Activated CD4-positive, alpha-beta T cell treated with anti-CD3 and anti-CD28 coated beads for 48 hours (primary cell): ENCODE results near the gene ATP6V0D1.
"Not testable (repeated sequence)": the region's sequence is repeated elsewhere in the genome, so short reads cannot be mapped to it uniquely, and the experiment has no call there.

Experiments used
- DNase-seq: peaks from one replicate; pipeline ENCODE4 v3.0.0-alpha.2; 2020

The ATP6V0D1 gene

DNA sequence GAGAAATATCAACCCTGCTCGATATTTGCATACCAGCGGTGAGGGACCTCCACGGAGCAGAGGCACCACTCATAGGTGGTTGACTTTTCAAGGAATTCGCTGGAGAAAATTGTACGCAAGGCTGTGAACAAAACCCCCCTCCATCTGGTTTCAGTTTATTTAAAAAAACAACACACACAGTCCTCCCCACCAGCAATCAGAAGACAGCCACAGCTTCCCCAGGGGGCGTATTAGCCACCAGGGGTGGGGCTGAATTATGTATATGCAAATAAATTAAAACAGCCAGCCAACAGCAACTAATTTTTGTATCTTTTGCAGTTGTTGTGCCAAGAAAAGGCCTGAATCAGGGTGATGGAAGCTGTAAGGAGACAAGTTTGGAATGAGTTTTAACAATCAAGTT is 55.9 kb downstream of the ATP6V0D1 start:
- DNase-seq: no peak

- DNase-seq: no peak
These were observed 56.7 kb downstream of the ATP6V0D1 start for GRCh38 chr16:67424261-67424615.

GRCh38 chr16:67423611-67424260 is 57.2 kb downstream of the ATP6V0D1 start:
- no peak for DNase-seq

DNA sequence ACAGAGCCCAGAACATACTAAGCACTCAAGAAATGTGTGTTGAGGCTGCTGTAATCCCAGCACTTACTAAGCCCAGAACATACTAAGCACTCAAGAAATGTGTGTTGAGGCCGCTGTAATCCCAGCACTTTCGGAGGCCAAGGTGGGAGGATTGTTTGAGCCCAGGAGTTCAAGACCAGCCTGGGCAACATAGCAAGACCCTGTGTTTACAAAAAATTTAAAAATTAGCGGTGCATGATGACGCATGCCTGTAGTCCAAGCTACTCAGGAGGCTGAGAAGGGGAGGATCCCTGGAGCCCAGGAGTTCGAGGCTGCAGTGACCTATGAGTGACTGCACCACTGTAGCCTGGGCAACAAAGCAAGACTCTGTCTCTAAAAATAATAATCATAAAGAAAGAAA is 57.9 kb downstream of the ATP6V0D1 start:
- no peak for DNase-seq

DNA sequence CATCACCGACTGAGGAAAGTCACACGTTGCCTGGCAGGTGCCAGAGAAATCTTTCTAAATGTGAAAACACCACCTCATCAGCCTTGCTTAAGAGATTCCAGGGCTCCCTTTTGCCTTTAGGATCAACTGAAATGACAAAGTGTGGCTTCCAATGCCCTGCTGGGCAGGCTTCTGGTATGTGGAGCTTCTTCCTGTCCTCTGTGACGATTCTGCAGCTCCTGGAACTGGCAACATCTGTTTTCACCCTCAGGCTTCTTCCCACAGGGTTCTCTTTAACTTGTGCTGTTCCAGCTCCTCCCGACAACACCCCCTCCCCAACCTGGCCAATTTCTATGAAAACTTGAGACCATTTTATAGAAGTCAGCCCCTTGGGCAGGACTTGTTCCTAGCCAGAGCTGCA is 59.9 kb downstream of the ATP6V0D1 start:
- no peak for DNase-seq

GRCh38 chr16:67419931-67420330 is 61.0 kb downstream of the ATP6V0D1 start:
- no peak for DNase-seq

GRCh38 chr16:67419502-67419901 is 61.5 kb downstream of the ATP6V0D1 start:
- no peak for DNase-seq

GRCh38 chr16:67417333-67418061 is 63.5 kb downstream of the ATP6V0D1 start:
- no peak for DNase-seq

- DNase-seq: peak; percentile 61
These were observed 64.8 kb downstream of the ATP6V0D1 start, which contains the start of gene ZDHHC1 for GRCh38 chr16:67415872-67416793. TSS of gene ZDHHC1 (minus strand) at chr16:67416477. CDS start at chr16:67407775, 8,702 bp downstream.

- not testable (repeated sequence) for DNase-seq
These were observed 65.5 kb downstream of the ATP6V0D1 start for GRCh38 chr16:67415421-67415820.

GRCh38 chr16:67413978-67414911 is 66.7 kb downstream of the ATP6V0D1 start:
- DNase-seq: no peak

- no peak for DNase-seq
These were observed 68.7 kb downstream of the ATP6V0D1 start for GRCh38 chr16:67412294-67412693.

DNA sequence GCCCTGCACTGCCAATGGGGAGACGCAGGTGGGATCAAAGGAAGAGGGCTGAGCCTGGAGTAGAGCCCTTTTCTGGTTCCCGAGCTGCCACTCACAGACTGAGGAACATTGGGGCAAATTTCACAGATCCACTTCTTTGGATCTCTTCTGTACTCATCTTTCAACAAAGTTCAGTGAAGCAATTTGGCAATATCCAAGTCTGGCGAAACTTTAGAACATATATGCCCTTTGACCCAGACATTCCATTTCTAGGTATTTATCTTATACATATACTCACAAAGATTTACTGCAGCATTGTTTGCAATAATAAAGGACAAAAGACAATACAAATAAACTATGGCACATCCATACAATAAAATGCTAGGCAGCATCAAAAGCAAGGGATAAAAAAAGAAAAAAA is 69.6 kb downstream of the ATP6V0D1 start:
- no peak for DNase-seq

DNA sequence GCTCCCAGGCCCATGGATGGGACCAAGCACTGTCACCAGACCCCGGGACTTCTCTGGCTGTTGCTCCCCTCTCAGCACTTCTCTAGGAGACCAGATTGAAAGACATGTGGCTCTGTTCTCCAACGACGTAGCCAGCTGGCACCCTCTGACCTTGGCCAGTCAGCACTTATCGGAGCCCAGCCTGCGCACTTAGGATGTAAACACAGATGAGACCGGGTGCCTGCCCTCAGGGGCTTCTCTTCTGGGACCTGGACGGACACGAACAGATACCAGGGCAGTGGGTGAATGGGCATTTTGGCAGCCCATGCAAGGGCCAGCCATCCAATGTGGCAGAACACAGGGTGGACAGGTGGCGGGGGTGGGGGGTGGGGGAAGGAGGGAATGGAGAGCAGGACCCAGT is 71.3 kb downstream of the ATP6V0D1 start:
- no peak for DNase-seq

DNA sequence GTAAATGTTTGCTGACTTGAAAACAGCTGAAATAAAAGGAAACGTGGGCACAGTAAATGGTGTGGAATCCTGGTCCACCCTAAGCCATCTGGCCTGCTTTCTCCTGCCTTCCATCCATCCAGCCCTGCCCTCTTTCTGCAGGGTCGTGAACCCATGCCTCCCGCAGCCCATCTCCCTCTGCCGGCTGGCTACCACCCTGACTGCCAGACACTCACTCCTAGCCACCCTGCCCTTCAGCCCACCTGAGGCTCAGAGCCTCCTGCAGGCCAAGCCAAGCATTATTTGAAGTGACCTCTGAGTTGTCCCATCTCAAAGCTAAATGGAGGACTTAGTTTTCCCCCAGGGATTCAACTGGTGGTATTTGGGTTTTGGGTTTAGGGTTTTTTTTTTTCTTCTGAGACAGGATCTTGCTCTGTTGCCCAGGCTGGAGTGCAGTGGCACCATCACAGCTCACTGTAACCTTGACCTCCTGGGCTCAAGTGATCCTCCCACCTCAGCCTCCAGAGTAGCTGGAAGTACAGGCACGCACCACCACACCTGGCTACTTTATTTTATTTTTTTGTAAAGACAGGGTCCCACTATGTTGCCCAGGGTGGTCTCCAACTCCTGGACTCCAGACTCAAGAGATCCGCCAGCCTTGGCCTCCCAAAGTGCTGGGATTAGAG is 73.0 kb downstream of the ATP6V0D1 start:
- DNase-seq: no peak

DNA sequence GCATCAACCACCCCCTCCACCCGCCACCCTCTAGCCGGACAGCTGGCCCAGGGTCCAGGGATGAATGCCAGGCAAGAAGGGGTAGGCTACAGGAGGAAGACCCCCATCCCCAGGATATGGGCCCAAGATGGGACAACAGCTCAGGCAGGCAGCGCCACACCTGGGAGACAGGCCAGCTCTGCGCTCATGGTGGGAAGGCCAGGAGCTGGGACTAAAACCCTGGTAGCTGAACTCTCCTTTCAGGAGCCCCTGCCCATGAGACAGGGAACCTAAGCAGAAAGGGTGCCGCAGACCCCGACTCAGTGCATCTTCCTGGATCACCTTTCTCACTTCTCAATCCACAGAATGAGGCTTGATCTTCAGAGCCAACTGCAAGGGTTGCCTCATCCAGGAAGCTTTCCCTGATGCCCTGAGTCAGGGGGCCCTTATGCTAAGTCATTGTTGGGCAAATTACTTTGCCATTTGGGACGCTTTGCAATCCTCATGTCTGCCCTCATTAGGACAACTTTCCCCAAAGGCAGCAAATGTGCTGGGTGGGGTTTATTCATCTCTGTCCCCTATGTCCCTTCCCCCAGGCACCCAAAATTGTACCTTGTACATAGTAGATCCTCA is 73.7 kb downstream of the ATP6V0D1 start:
- no peak for DNase-seq

DNA sequence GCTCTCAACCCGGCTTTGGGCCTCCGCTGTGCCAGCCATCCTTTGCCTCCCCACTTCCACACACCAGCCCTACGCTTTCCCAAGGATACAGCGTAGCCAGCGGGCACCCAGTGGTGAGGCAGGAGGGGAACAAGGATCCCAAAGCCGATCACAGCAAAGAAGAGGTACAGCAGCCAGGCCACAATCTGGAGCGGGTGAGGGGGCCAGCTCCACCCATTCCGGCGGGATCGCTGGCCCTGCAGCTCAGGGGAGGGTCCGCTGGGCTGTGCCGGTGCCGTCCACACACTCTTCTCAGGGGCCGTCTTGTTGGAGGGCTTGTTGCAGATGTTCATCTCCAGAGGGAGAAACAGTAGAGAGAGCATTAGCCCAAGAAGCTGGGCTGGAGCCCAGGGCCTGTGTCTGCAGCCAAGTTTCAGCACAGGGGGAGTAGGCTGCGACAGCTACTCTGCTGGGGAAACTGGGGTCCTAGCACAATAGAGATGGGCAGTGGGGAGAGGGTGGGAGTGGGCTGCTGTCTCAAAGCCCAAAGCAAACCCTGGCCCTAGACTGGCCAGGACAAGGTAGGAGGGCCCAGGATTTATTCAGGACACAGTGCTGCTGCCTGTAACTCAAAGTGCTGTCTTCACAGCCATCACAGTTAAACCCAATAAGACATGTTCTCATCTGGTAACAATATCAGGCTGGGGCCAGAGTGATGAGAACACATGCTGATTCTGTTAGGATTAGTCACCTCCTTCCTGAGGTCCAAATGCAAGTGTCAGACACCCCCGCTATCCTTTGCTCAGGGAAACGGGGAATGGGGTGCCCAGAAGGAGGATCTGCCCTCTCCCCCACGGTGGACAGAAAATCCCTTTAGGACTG is 74.6 kb downstream of the ATP6V0D1 start:
- DNase-seq: no peak

GRCh38 chr16:67405336-67405735 is 75.6 kb downstream of the ATP6V0D1 start:
- no peak for DNase-seq

DNA sequence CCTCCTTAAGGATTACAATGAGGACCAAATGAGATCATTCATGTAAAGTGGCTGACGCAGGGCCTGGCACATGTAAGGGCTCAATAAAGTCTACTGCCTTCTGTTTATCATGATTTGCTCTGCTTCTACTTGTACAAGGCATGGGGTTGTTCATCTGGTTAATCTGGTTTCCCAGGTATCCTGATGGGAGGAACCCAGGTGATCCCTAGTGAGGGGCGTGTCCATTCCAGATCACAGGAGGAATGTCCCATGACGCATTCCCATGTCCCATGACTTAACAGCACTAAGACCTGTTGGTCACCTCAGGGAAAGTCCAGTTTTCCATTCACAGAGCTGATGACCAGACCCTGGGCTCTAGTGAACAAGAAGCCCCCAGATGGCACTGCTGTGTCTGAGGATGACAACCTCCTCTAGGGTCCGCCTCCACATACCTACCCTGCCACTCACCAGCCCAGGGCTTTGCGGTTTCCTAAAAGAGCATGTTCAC is 76.2 kb downstream of the ATP6V0D1 start:
- no peak for DNase-seq

GRCh38 chr16:67403976-67404555 is 76.9 kb downstream of the ATP6V0D1 start:
- no peak for DNase-seq
